HPDE6-E6E7 (cell line): ENCODE data around the gene DNAJC3.
"Not testable (repeated sequence)": the region's sequence is repeated elsewhere in the genome, so short reads cannot be mapped to it uniquely, and the experiment has no call there.

Experiments
- DNase-seq: peaks from one replicate; pipeline ENCODE4 v3.0.0; 2011; ENCODE audit warnings: missing footprints; ENCODE audit errors: extremely low spot score

Gene DNAJC3

GRCh38 chr13:95676762-95677563, at the start of gene DNAJC3:
Gene DNAJC3 (plus strand): TSS chr13:95677139. CDS start chr13:95677256, 117 bp downstream.
- DNase-seq = peak; percentile 95

- no peak for DNase-seq
Observed at GRCh38 chr13:95627590-95627989, 49.3 kb upstream of the DNAJC3 start.

GRCh38 chr13:95628488-95628887, 48.5 kb upstream of the DNAJC3 start:
- DNase-seq = no peak

- DNase-seq = no peak
Observed at GRCh38 chr13:95629071-95629470, 47.9 kb upstream of the DNAJC3 start.

- DNase-seq = no peak
Observed at GRCh38 chr13:95630593-95630992, 46.3 kb upstream of the DNAJC3 start.

GRCh38 chr13:95636853-95637252, 40.1 kb upstream of the DNAJC3 start:
- DNase-seq = no peak

GRCh38 chr13:95641291-95642027, 35.5 kb upstream of the DNAJC3 start:
- DNase-seq = no peak

GRCh38 chr13:95642028-95642621, 34.8 kb upstream of the DNAJC3 start:
- no peak for DNase-seq

GRCh38 chr13:95642999-95643398, 33.9 kb upstream of the DNAJC3 start:
- no peak for DNase-seq

GRCh38 chr13:95643571-95643935, 33.4 kb upstream of the DNAJC3 start:
- DNase-seq = no peak

GRCh38 chr13:95643936-95644598, 32.9 kb upstream of the DNAJC3 start:
- peak; percentile 22 for DNase-seq

- peak; percentile 20 for DNase-seq
Observed at GRCh38 chr13:95644601-95645052, 32.3 kb upstream of the DNAJC3 start, which contains the start of gene DZIP1. Gene DZIP1 (minus strand): TSS chr13:95644706. CDS start chr13:95642029, 2,677 bp downstream.

GRCh38 chr13:95647321-95647720, 29.6 kb upstream of the DNAJC3 start:
- no peak for DNase-seq

- DNase-seq = no peak
Observed at GRCh38 chr13:95650696-95651095, 26.2 kb upstream of the DNAJC3 start.

- DNase-seq = no peak
Observed at GRCh38 chr13:95652244-95652764, 24.6 kb upstream of the DNAJC3 start.

GRCh38 chr13:95652821-95653220, 24.1 kb upstream of the DNAJC3 start:
- DNase-seq = no peak

GRCh38 chr13:95656386-95657015, 20.4 kb upstream of the DNAJC3 start:
- no peak for DNase-seq

GRCh38 chr13:95659500-95659899, 17.4 kb upstream of the DNAJC3 start:
- no peak for DNase-seq

- DNase-seq = no peak
Observed at GRCh38 chr13:95660981-95661581, 15.9 kb upstream of the DNAJC3 start.

GRCh38 chr13:95667235-95667634, 9.7 kb upstream of the DNAJC3 start:
- not testable (repeated sequence) for DNase-seq

- DNase-seq = no peak
Observed at GRCh38 chr13:95671597-95671996, 5.3 kb upstream of the DNAJC3 start.
